ENCODE data around the gene ENO1. TPM values are rescaled to one million over a fixed set of nuclear protein-coding genes. Genes with fewer than 3 reads are reported as not detected.

The ENO1 gene
- total and polyA plus RNA-seq, 7 donors = 265 to 968 (median 324) TPM

DNA sequence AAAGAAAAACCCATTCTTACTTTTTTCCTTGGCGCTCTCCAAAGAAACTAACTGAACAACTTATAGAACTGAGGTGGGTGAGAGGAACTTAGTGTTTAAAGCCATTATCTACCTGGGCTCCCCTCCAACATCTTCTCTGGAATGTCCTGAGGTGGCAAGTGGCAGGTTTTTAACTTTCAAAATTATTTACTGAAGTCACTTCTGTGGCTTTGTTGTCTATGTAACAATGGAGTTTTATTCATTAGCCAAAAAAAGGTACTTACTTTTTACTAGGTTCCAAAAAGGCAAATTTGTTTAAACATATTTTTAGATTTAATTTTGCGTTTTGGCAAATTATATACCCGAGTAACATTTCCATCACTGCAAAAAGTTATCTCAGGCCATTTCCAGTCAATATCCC is 2.4 kb downstream of the ENO1 start:
- WGBS, 2 donors = 74 to 85% methylated on average over 3 of the region's 3 CpGs
- H3K4me1 ChIP-seq = peaks cover 0 to 78% (median 70%) of the 10 kb centered on the region in 4 donors
- H3K9me3 ChIP-seq = no peaks in the 10 kb centered on the region
- H3K4me3 ChIP-seq = peak overlapping the region in 1 of 4 donors; percentile 65
- H3K27me3 ChIP-seq = no peaks in the 10 kb centered on the region
- intact Hi-C loops (cut with DNase I) = loop anchor here (10.0 kb wide), 1 partner anchor 901 kb away; no protein-coding TSS in a partner anchor
- DNase-seq = no peak
- TF ChIP-seq POLR2A (IDR thresholded peaks at IDR 0.05) = no peak
- TF ChIP-seq CTCF (IDR thresholded peaks at IDR 0.05) = no peak
- no peak for TF ChIP-seq POLR2AphosphoS5 (IDR thresholded peaks at IDR 0.05)
- no peak for TF ChIP-seq EP300 (IDR thresholded peaks at IDR 0.05)
- H3K27ac ChIP-seq = peak overlapping the region; percentile 39 to 100 (median 72)
- peaks cover 10 to 32% (median 22%) of the 10 kb centered on the region in 4 donors for H3K36me3 ChIP-seq

GRCh38 chr1:8875216-8875861 is 3.1 kb downstream of the ENO1 start:
- peaks cover 0 to 76% (median 66%) of the 10 kb centered on the region in 4 donors for H3K4me1 ChIP-seq

GRCh38 chr1:8874230-8875201 is 4.0 kb downstream of the ENO1 start:
- Histone ChIP-seq H3K9me3 (no peaks in the 10 kb centered on the region), H3K4me3 (no peak overlapping the region), H3K27ac (peak overlapping the region; percentile 73 to 100 (median 85)), H3K36me3 (peaks cover 20 to 48% (median 38%) of the 10 kb centered on the region in 4 donors), H3K4me1 (peaks cover 0 to 68% (median 58%) of the 10 kb centered on the region in 4 donors), H3K27me3 (no peaks in the 10 kb centered on the region)
- intact Hi-C loops (cut with DNase I) = loop anchor here (10.0 kb wide), 1 partner anchor 900 kb away; no protein-coding TSS in a partner anchor
- no peak for DNase-seq
- WGBS, 2 donors = 85 to 88% methylated on average over 15 of the region's 15 CpGs
- TF ChIP-seq EP300 (IDR thresholded peaks at IDR 0.05) (no peak), POLR2A (IDR thresholded peaks at IDR 0.05) (no peak), CTCF (IDR thresholded peaks at IDR 0.05) (no peak), POLR2AphosphoS5 (IDR thresholded peaks at IDR 0.05) (no peak)

More at GRCh38 chr1:8875216-8875861, 3.1 kb downstream of the ENO1 start:
- Histone ChIP-seq H3K27me3 (no peaks in the 10 kb centered on the region), H3K4me3 (no peak overlapping the region), H3K9me3 (no peaks in the 10 kb centered on the region), H3K27ac (peak overlapping the region; percentile 39 to 100 (median 72)), H3K36me3 (peaks cover 17 to 40% (median 29%) of the 10 kb centered on the region in 4 donors)
- intact Hi-C loops (cut with DNase I) = loop anchor here (10.0 kb wide), 1 partner anchor 901 kb away; no protein-coding TSS in a partner anchor
- WGBS, 2 donors = 58 to 66% methylated on average over 7 of the region's 7 CpGs
- no peak for DNase-seq
- TF ChIP-seq CTCF (IDR thresholded peaks at IDR 0.05) = no peak
- no peak for TF ChIP-seq POLR2AphosphoS5 (IDR thresholded peaks at IDR 0.05)
- TF ChIP-seq EP300 (IDR thresholded peaks at IDR 0.05) = no peak
- no peak for TF ChIP-seq POLR2A (IDR thresholded peaks at IDR 0.05)

GRCh38 chr1:8873506-8874229 is 4.8 kb downstream of the ENO1 start:
- Histone ChIP-seq H3K27ac (peak overlapping the region; percentile 73 to 100 (median 85)), H3K4me3 (no peak overlapping the region), H3K9me3 (no peaks in the 10 kb centered on the region), H3K4me1 (peaks cover 0 to 60% (median 52%) of the 10 kb centered on the region in 4 donors), H3K27me3 (no peaks in the 10 kb centered on the region), H3K36me3 (peaks cover 20 to 56% (median 44%) of the 10 kb centered on the region in 4 donors)
- DNase-seq = peak; percentile 90
- intact Hi-C loops (cut with DNase I) = loop anchor here (10.0 kb wide), 1 partner anchor 899 kb away; no protein-coding TSS in a partner anchor
- no peak for TF ChIP-seq EP300 (IDR thresholded peaks at IDR 0.05)
- peak in 3 of 4 donors; percentile 23 to 80 (median 32) for TF ChIP-seq POLR2AphosphoS5 (IDR thresholded peaks at IDR 0.05)
- 15 to 21% methylated on average over 5 of the region's 5 CpGs for WGBS, 2 donors

All from sigmoid colon (tissue), 7 donors.